HepG2 (cell line): ENCODE measurements around the gene C19orf38. TPM values are rescaled to one million over a fixed set of nuclear protein-coding genes. Genes with fewer than 3 reads are reported as not detected.
A peak's percentile ranks its signal among the peaks of the same experiment; 100 is the strongest.

Source experiments
- AHR ChIP-seq: IDR thresholded peaks from 2 replicates; pipeline ENCODE4 v1.6.1; 2018; ENCODE audit warnings: missing genetic modification reagents, missing compliant biosample characterization
- ARID4A ChIP-seq: sonication (generic); formaldehyde crosslinking; IDR thresholded peaks from 2 replicates; pipeline ENCODE4 v1.5.0; 2020; ENCODE audit warnings: mild to moderate bottlenecking, missing genetic modification reagents, borderline replicate concordance
- ATM ChIP-seq: fragments of 450-650 bp; IDR thresholded peaks from 2 replicates; pipeline ENCODE4 v1.7.1; 2017; ENCODE audit warnings: mild to moderate bottlenecking, borderline replicate concordance
- EED ChIP-seq: sonication (generic); formaldehyde crosslinking; IDR thresholded peaks from 2 replicates; pipeline ENCODE4 v1.5.0; 2020; ENCODE audit warnings: mild to moderate bottlenecking, missing genetic modification reagents
- GABPB1 ChIP-seq: IDR thresholded peaks from 2 replicates; pipeline ENCODE4 v1.6.1; 2016; ENCODE audit warnings: mild to moderate bottlenecking, missing genetic modification reagents, moderate library complexity, missing compliant biosample characterization
- GATAD1 ChIP-seq: IDR thresholded peaks from 2 replicates; pipeline ENCODE4 v1.6.1; 2016; ENCODE audit warnings: missing genetic modification reagents, missing compliant biosample characterization
- GATAD2A ChIP-seq: IDR thresholded peaks from 2 replicates; pipeline ENCODE4 v1.6.1; 2016
- MAX ChIP-seq: IDR thresholded peaks from 2 replicates; pipeline ENCODE4 v1.6.1; 2012; ENCODE audit warnings: inconsistent platforms
- NFIB ChIP-seq: sonication (generic); formaldehyde crosslinking; IDR thresholded peaks from 2 replicates; pipeline ENCODE4 v1.9.0; 2021; ENCODE audit warnings: missing genetic modification reagents, mild to moderate bottlenecking, borderline replicate concordance
- PATZ1 ChIP-seq: sonication (generic); formaldehyde crosslinking; IDR thresholded peaks from 2 replicates; pipeline ENCODE4 v1.4.0; 2020; ENCODE audit warnings: missing genetic modification reagents
- PAX8 ChIP-seq: sonication (generic); formaldehyde crosslinking; IDR thresholded peaks from 2 replicates; pipeline ENCODE4 v1.8.0; 2022; ENCODE audit warnings: mild to moderate bottlenecking, missing genetic modification reagents, borderline replicate concordance
- PCBP1 ChIP-seq: fragments of 200-400 bp; formaldehyde crosslinking; IDR thresholded peaks from 2 replicates; pipeline ENCODE4 v1.6.1; 2017; ENCODE audit warnings: mild to moderate bottlenecking, low read depth, low read length, borderline replicate concordance
- SRY ChIP-seq: sonication (generic); formaldehyde crosslinking; IDR thresholded peaks from 2 replicates; pipeline ENCODE4 v1.8.0; 2022; ENCODE audit warnings: mild to moderate bottlenecking, missing genetic modification reagents
- ZFP91 ChIP-seq: sonication (generic); formaldehyde crosslinking; IDR thresholded peaks from 2 replicates; pipeline ENCODE4 v1.9.0; 2022; ENCODE audit warnings: missing genetic modification reagents, mild to moderate bottlenecking, borderline replicate concordance
- ZFX ChIP-seq: sonication (generic); formaldehyde crosslinking; IDR thresholded peaks from 2 replicates; pipeline ENCODE4 v1.4.0; 2020; ENCODE audit warnings: mild to moderate bottlenecking, low read depth, missing genetic modification reagents, moderate library complexity
- ZGPAT ChIP-seq: IDR thresholded peaks from 2 replicates; pipeline ENCODE4 v1.6.1; 2016; ENCODE audit warnings: mild to moderate bottlenecking
- ZNF558 ChIP-seq: sonication (generic); formaldehyde crosslinking; IDR thresholded peaks from 2 replicates; pipeline ENCODE4 v1.9.0; 2022; ENCODE audit warnings: mild to moderate bottlenecking, missing genetic modification reagents, borderline replicate concordance
- polyA plus RNA-seq, 8 experiments: library from polyadenylated mRNA; depleted of rRNA in 3 of 8; stranded (reverse) in 7 of 8; unstranded in 1 of 8; fragments of >200 nt; fragmentation: Illumina TruSeq in 4 of 8; extraction: Trizol in 4 of 8; gene quantifications; 2 replicates each; pipeline versions ENCODE4 v1.2.1 to v1.2.3, GENCODE V29; 2011 to 2016; ENCODE audit warnings: low read depth in 4 of 8, missing spikeins in 1 of 8, mixed read lengths in 1 of 8; ENCODE audit not compliant: insufficient read depth in 1 of 8
- total RNA-seq, 5 experiments: library from RNA; depleted of rRNA; stranded (reverse); fragments of >200 nt; fragmentation: Illumina TruSeq; extraction: Trizol; gene quantifications; 2 replicates each; pipeline ENCODE4 v1.2.3, GENCODE V29; 2016; ENCODE audit warnings: low read depth in 1 of 5

The C19orf38 gene
- total and polyA plus RNA-seq, 2 of the 13 experiments (the other 11 are each of a cell fraction or from before 2014, with no cell fraction given), result 0.11 TPM; not detected in 1

- TF ChIP-seq ZGPAT (CRISPR knock-in tag) (0 out of 2 replicates have a peak, but pooled peaks have one; percentile 30), MAX (peak; percentile 57), GATAD2A (CRISPR knock-in tag) (peak; percentile 35; the same call in 1 of the 2 replicates), PAX8 (CRISPR knock-in tag) (no peak), SRY (CRISPR knock-in tag) (0 out of 2 replicates have a peak, but pooled peaks have one; percentile 25), PCBP1 (0 out of 2 replicates have a peak, but pooled peaks have one; percentile 32), ARID4A (CRISPR knock-in tag) (peak; percentile 38; the same call in 1 of the 2 replicates), EED (CRISPR knock-in tag) (0 out of 2 replicates have a peak, but pooled peaks have one; percentile 14), GATAD1 (CRISPR knock-in tag) (no peak), ZFP91 (CRISPR knock-in tag) (0 out of 2 replicates have a peak, but pooled peaks have one; percentile 11), ZFX (CRISPR knock-in tag) (peak; percentile 53), AHR (CRISPR knock-in tag) (no peak), PATZ1 (CRISPR knock-in tag) (peak; percentile 22; the same call in 1 of the 2 replicates), NFIB (no peak), GABPB1 (0 out of 2 replicates have a peak, but pooled peaks have one; percentile 4), ZNF558 (CRISPR knock-in tag) (0 out of 2 replicates have a peak, but pooled peaks have one; percentile 68), ATM (no peak)
Measured at GRCh38 chr19:10871711-10872545, 23.7 kb downstream of the C19orf38 start (continued).
